B cell (primary cell): ENCODE results near the gene CCDC136. TPM values are rescaled to one million over a fixed set of nuclear protein-coding genes. Genes with fewer than 3 reads are reported as not detected.

Source experiments
- ATAC-seq: fragments of 200-7000 bp; cut with Tn5 transposase; one replicate; pipeline ENCODE4 v1.10.0; 2021; ENCODE audit warnings: low read depth, mild to moderate bottlenecking, moderate number of reproducible peaks, moderate library complexity
- CTCF ChIA-PET: fragments of 350-600 bp; sonication (Branson Sonifier 250); formaldehyde crosslinking; loops from one replicate; lab custom pipeline; 2021; ENCODE audit warnings: antibody characterized with exemption, inconsistent platforms; lab: Charles Lee
- POLR2A ChIA-PET: fragments of 350-600 bp; sonication (Branson Sonifier 250); formaldehyde crosslinking; loops from one replicate; lab custom pipeline; 2021; ENCODE audit warnings: antibody characterized with exemption; lab: Charles Lee
- DNase-seq: peaks from one replicate; pipeline ENCODE4 v3.0.0; 2013
- H2AFZ ChIP-seq: 2 replicates; pipeline ENCODE4 v1.6.1; 2012; ENCODE audit warnings: mild to moderate bottlenecking, low read depth, low read length; ENCODE audit not compliant: insufficient read depth, poor library complexity, severe bottlenecking
- H3K27ac ChIP-seq, 2 donors: 1 replicate in 1 of 2; 2 replicates in 1 of 2; pipeline ENCODE4 v1.5.1; 2012 to 2013; ENCODE audit warnings: low read length in 2 of 2, mild to moderate bottlenecking in 2 of 2, moderate library complexity in 1 of 2
- H3K27me3 ChIP-seq, 4 experiments: fragments of 200-600 bp in 1 of 4; sonication (generic) in 1 of 4; replicated peaks in 1 of 4; 1 replicate in 2 of 4; 2 replicates in 2 of 4; pipeline versions ENCODE4 v1.6.1 to v1.7.0; 2013 to 2016; ENCODE audit warnings: low read length in 3 of 4, mild to moderate bottlenecking in 2 of 4, mixed read lengths in 1 of 4, moderate library complexity in 1 of 4; ENCODE audit not compliant: insufficient read depth in 4 of 4, control insufficient read depth in 3 of 4; ENCODE audit errors: control extremely low read depth in 1 of 4
- H3K36me3 ChIP-seq, 2 experiments: replicated peaks in 1 of 2; 1 replicate in 1 of 2; 2 replicates in 1 of 2; pipeline versions ENCODE4 v1.6.1 to v1.7.1; 2013; ENCODE audit warnings: low read length in 1 of 2; ENCODE audit not compliant: insufficient read depth in 2 of 2, control insufficient read depth in 1 of 2; ENCODE audit errors: control extremely low read depth in 1 of 2, extremely low read depth in 1 of 2
- H3K4me1 ChIP-seq, 2 donors: fragments of 200-600 bp in 1 of 2; sonication (generic) in 1 of 2; 1 replicate in 1 of 2; 2 replicates in 1 of 2; pipeline versions ENCODE4 v1.5.1 to v1.6.1; 2013 to 2017; ENCODE audit warnings: low read length in 2 of 2; ENCODE audit not compliant: control insufficient read depth in 2 of 2, insufficient read depth in 2 of 2
- H3K4me2 ChIP-seq: replicated peaks from 2 replicates; pipeline ENCODE3; 2012; ENCODE audit warnings: mild to moderate bottlenecking, low read depth, low read length; ENCODE audit not compliant: poor library complexity, severe bottlenecking
- H3K4me3 ChIP-seq, 5 experiments: fragments of 200-600 bp in 1 of 5; sonication (generic) in 1 of 5; 1 replicate in 3 of 5; 2 replicates in 2 of 5; pipeline versions ENCODE4 v1.5.1 to v1.7.0; 2011 to 2016; ENCODE audit warnings: low read length in 4 of 5, mild to moderate bottlenecking in 4 of 5, low read depth in 2 of 5, control low read depth in 1 of 5, moderate library complexity in 1 of 5; ENCODE audit not compliant: insufficient read depth in 1 of 5; ENCODE audit errors: control extremely low read depth in 1 of 5, extremely low read depth in 1 of 5
- H3K79me2 ChIP-seq: fragments of 200-600 bp; sonication (generic); one replicate; pipeline ENCODE4 v1.6.0; 2016; ENCODE audit warnings: low read length; ENCODE audit not compliant: control insufficient read depth, insufficient read depth
- H3K9ac ChIP-seq: fragments of 200-600 bp; sonication (generic); 2 replicates; pipeline ENCODE4 v1.6.1; 2017; ENCODE audit warnings: mild to moderate bottlenecking, low read length, moderate library complexity
- H3K9me3 ChIP-seq, 3 donors: one replicate each; pipeline versions ENCODE4 v1.6.1 to v1.7.1; 2013; ENCODE audit warnings: low read length in 2 of 3; ENCODE audit not compliant: control insufficient read depth in 2 of 3, insufficient read depth in 1 of 3; ENCODE audit errors: control extremely low read depth in 1 of 3
- H4K20me1 ChIP-seq: 2 replicates; pipeline ENCODE4 v1.6.0; 2012; ENCODE audit warnings: mild to moderate bottlenecking, low read length; ENCODE audit not compliant: insufficient read depth, control insufficient read depth, poor library complexity, severe bottlenecking
- H3K27ac Mint-ChIP-seq: one replicate; pipeline ENCODE4 v1.8.0; 2021; ENCODE audit warnings: mixed read lengths
- H3K27me3 Mint-ChIP-seq: one replicate; pipeline ENCODE4 v1.8.0; 2021; ENCODE audit warnings: mixed read lengths
- H3K4me1 Mint-ChIP-seq: one replicate; pipeline ENCODE4 v1.8.0; 2021; ENCODE audit warnings: mixed read lengths
- H3K4me3 Mint-ChIP-seq: one replicate; pipeline ENCODE4 v1.8.0; 2021; ENCODE audit warnings: mixed read lengths
- H3K9me3 Mint-ChIP-seq: one replicate; pipeline ENCODE4 v1.8.0; 2022; ENCODE audit warnings: mixed read lengths; ENCODE audit not compliant: insufficient read depth
- CTCF ChIP-seq: fragments of 200-600 bp; IDR thresholded peaks from one replicate; pipeline ENCODE4 v1.8.0; 2022; ENCODE audit warnings: antibody characterized with exemption, mild to moderate bottlenecking
- EZH2 ChIP-seq: IDR thresholded peaks from 2 replicates; pipeline ENCODE4 v1.6.1; 2012; ENCODE audit warnings: borderline replicate concordance, low read depth, mild to moderate bottlenecking, moderate library complexity, low read length; ENCODE audit not compliant: insufficient read depth, poor library complexity, severe bottlenecking
- WGBS: methylation state at CpG from one replicate; pipeline ENCODE4 v1.1.5; 2013; ENCODE audit warnings: missing lambda C conversion rate; ENCODE audit not compliant: insufficient coverage; 5-methylcytosine and 5-hydroxymethylcytosine counted together
- intact Hi-C: fragments of 100-400 bp; cut with micrococcal nuclease; formaldehyde crosslinking; loops from one replicate; pipeline ENCODE4 v1.10.0; 2022
- polyA plus RNA-seq: library from polyadenylated mRNA; depleted of rRNA; stranded (reverse); fragments of >200 nt; gene quantifications from 2 replicates; pipeline ENCODE4 v1.2.3, GENCODE V29; 2012
- total RNA-seq, 2 donors: library from RNA; stranded (reverse); fragments of 120-200 nt in 1 of 2; gene quantifications; 1 replicate in 1 of 2; 2 replicates in 1 of 2; pipeline versions ENCODE4 v1.2.3 to v1.2.4, GENCODE V29; 2013 to 2022

The CCDC136 gene
- total and polyA plus RNA-seq, 2 donors (not counting 1 experiment from before 2014, with no cell fraction given), result 2.2 to 13.9 TPM

GRCh38 chr7:128843938-128844621 lies 52.3 kb downstream of the CCDC136 start:
- no peak overlapping the region for H3K9ac ChIP-seq
- TF ChIP-seq EZH2 (no peak), CTCF (no peak)
- 99% methylated on average over 17 of the region's 17 CpGs for WGBS
- DNase-seq (no peak), ATAC-seq (no peak)
- no peak overlapping the region for H3K27ac Mint-ChIP-seq
- ChIA-PET POLR2A (no interaction called here), CTCF (interaction anchor here (2.3 kb wide), 1 partner anchor 39 kb away, joined by 13 read pairs; no protein-coding TSS in a partner anchor)
- H3K27me3 ChIP-seq, result no peaks in the 10 kb centered on the region
- H3K36me3 ChIP-seq, result no peaks in the 10 kb centered on the region
- no peaks in the 10 kb centered on the region for H3K9me3 ChIP-seq
- no peak overlapping the region for H2AFZ ChIP-seq
- intact Hi-C loops, result loop anchor here (2.0 kb wide), 1 partner anchor 247 kb away; no protein-coding TSS in a partner anchor
- H3K27me3 Mint-ChIP-seq, result no peaks in the 10 kb centered on the region
- H3K9me3 Mint-ChIP-seq, result no peaks in the 10 kb centered on the region
- peaks cover 4% of the 10 kb centered on the region for H3K4me1 Mint-ChIP-seq
- H3K4me2 ChIP-seq, result no peak overlapping the region
- H3K4me3 ChIP-seq, result no peak overlapping the region
- H3K4me3 Mint-ChIP-seq, result no peak overlapping the region
- no peaks in the 10 kb centered on the region for H3K79me2 ChIP-seq
- H4K20me1 ChIP-seq, result no peaks in the 10 kb centered on the region
- peaks cover 0 to 11% of the 10 kb centered on the region in 2 donors for H3K4me1 ChIP-seq
- H3K27ac ChIP-seq, result no peak overlapping the region

- intact Hi-C loops, result no loop called here
- no peak overlapping the region for H3K4me3 Mint-ChIP-seq
These were observed 53.1 kb downstream of the CCDC136 start for GRCh38 chr7:128844777-128845311.

More at GRCh38 chr7:128844777-128845311, 53.1 kb downstream of the CCDC136 start:
- Mint-ChIP-seq H3K27ac (no peak overlapping the region), H3K27me3 (no peaks in the 10 kb centered on the region), H3K4me1 (peaks cover 4% of the 10 kb centered on the region), H3K9me3 (no peaks in the 10 kb centered on the region)
- WGBS, result 93% methylated on average over 22 of the region's 25 CpGs
- Histone ChIP-seq H3K4me3 (no peak overlapping the region), H3K27me3 (no peaks in the 10 kb centered on the region), H3K27ac (no peak overlapping the region), H3K36me3 (no peaks in the 10 kb centered on the region), H2AFZ (no peak overlapping the region), H3K4me1 (peaks cover 0 to 11% of the 10 kb centered on the region in 2 donors), H3K9me3 (no peaks in the 10 kb centered on the region), H3K79me2 (no peaks in the 10 kb centered on the region), H4K20me1 (no peaks in the 10 kb centered on the region), H3K9ac (no peak overlapping the region), H3K4me2 (no peak overlapping the region)
- ATAC-seq, result no peak
- DNase-seq, result no peak
- TF ChIP-seq CTCF (no peak), EZH2 (no peak)
- ChIA-PET CTCF (interaction anchor here (2.3 kb wide), 1 partner anchor 38 kb away, joined by 13 read pairs; no protein-coding TSS in a partner anchor), POLR2A (no interaction called here)
